ENCODE results near the gene GLIS1. TPM values are rescaled to one million over a fixed set of nuclear protein-coding genes. Genes with fewer than 3 reads are reported as not detected.
A peak's percentile ranks its signal among the peaks of the same experiment; 100 is the strongest.

Gene GLIS1
- total RNA-seq, 1 donor from 2014 or later, result 17.4 TPM

DNA sequence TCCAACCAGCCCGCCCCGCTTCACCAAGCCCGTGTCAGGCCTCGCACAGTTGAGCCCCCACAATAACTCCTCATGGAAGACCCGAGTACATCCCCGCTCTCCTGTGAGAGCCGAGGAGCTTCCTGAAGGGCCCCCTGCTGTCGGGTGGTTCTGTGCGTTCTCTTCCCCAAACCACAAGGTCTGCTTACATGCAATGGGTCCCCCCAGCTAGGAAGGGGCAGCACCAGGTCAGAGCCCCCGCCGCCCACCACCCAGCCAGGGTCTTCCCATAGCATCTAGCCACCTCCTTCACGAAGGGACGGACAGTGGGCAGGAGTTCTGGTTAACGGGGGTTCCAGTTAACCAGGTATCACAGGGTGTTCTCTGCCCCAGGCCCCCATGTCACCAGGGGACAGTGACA lies 51.5 kb downstream of the GLIS1 start:
- Mint-ChIP-seq H3K9me3 (ENCODE audit: low read depth) (no peaks in the 10 kb centered on the region), H3K4me3 (ENCODE audit: unreplicated experiment) (peak overlapping the region; percentile 16), H3K27ac (ENCODE audit: unreplicated experiment) (peak overlapping the region; percentile 95), H3K36me3 (ENCODE audit: low read depth) (no peaks in the 10 kb centered on the region), H3K27me3 (ENCODE audit: low read depth) (no peaks in the 10 kb centered on the region), H3K4me1 (ENCODE audit: low read depth) (peaks cover 94% of the 10 kb centered on the region)
- TF ChIP-seq, protein P1, sequence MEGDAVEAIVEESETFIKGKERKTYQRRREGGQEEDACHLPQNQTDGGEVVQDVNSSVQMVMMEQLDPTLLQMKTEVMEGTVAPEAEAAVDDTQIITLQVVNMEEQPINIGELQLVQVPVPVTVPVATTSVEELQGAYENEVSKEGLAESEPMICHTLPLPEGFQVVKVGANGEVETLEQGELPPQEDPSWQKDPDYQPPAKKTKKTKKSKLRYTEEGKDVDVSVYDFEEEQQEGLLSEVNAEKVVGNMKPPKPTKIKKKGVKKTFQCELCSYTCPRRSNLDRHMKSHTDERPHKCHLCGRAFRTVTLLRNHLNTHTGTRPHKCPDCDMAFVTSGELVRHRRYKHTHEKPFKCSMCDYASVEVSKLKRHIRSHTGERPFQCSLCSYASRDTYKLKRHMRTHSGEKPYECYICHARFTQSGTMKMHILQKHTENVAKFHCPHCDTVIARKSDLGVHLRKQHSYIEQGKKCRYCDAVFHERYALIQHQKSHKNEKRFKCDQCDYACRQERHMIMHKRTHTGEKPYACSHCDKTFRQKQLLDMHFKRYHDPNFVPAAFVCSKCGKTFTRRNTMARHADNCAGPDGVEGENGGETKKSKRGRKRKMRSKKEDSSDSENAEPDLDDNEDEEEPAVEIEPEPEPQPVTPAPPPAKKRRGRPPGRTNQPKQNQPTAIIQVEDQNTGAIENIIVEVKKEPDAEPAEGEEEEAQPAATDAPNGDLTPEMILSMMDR (IDR thresholded peaks at IDR 0.05), result no peak
- no peak for DNase-seq (ENCODE audit: low spot score)

- Mint-ChIP-seq H3K27me3 (ENCODE audit: low read depth) (no peaks in the 10 kb centered on the region), H3K36me3 (ENCODE audit: low read depth) (no peaks in the 10 kb centered on the region), H3K4me3 (ENCODE audit: unreplicated experiment) (no peak overlapping the region), H3K9me3 (ENCODE audit: low read depth) (no peaks in the 10 kb centered on the region), H3K4me1 (ENCODE audit: low read depth) (peaks cover 94% of the 10 kb centered on the region), H3K27ac (ENCODE audit: unreplicated experiment) (peak overlapping the region; percentile 95)
- DNase-seq (ENCODE audit: low spot score), result no peak
- TF ChIP-seq, protein P1 (IDR thresholded peaks at IDR 0.05), result no peak
Observed at GRCh38 chr1:53686965-53687267, 52.0 kb downstream of the GLIS1 start.

DNA sequence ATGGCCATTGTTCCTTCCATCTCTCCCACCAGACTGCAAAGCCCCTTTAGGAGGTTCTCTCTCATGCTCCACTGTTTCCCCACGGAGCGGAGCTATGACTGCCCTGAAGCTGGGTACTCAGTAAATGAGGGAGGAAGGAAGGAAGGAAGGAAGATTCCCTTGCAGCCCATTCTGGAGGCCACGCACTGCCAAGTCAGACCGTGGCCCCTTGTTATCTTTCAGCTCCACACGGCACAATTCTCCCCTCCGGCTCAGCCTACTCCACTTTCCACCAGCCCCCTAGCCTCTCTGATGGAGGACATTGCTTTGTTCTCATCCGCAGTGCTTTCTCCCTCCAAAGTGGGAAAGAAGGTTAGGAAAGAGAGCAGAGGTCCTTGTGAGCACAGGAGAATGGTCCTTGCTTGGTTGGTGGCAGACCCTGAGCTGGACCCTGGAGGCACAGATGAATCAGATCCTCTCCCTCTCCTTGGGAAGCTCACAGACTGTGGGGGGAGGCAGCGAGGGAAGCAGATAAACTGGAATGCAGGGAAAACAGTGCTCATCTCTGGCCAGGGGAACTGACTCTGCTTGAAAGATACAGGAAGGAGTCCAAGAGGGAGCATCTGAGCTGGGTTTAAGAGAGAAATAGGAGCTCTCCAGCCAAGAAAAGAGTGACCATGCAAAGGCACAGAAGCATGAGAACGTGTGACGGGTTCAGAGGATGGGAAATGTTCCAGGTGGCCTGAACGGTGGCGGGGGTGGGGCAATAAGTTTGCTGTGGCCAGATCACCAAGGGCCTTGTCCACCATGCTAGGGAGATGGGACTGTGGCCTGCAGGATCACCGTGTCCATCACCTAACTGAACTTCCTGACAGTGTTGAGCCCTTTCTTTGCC lies 52.6 kb downstream of the GLIS1 start:
- H3K9me3 Mint-ChIP-seq (ENCODE audit: low read depth), result no peaks in the 10 kb centered on the region
- no peaks in the 10 kb centered on the region for H3K36me3 Mint-ChIP-seq (ENCODE audit: low read depth)
- peaks cover 91% of the 10 kb centered on the region for H3K4me1 Mint-ChIP-seq (ENCODE audit: low read depth)
- no peaks in the 10 kb centered on the region for H3K27me3 Mint-ChIP-seq (ENCODE audit: low read depth)
- peak overlapping the region; percentile 95 for H3K27ac Mint-ChIP-seq (ENCODE audit: unreplicated experiment)
- TF ChIP-seq, protein P1 (IDR thresholded peaks at IDR 0.05), result no peak
- H3K4me3 Mint-ChIP-seq (ENCODE audit: unreplicated experiment), result peak overlapping the region; percentile 73
- no peak for DNase-seq (ENCODE audit: low spot score)

DNA sequence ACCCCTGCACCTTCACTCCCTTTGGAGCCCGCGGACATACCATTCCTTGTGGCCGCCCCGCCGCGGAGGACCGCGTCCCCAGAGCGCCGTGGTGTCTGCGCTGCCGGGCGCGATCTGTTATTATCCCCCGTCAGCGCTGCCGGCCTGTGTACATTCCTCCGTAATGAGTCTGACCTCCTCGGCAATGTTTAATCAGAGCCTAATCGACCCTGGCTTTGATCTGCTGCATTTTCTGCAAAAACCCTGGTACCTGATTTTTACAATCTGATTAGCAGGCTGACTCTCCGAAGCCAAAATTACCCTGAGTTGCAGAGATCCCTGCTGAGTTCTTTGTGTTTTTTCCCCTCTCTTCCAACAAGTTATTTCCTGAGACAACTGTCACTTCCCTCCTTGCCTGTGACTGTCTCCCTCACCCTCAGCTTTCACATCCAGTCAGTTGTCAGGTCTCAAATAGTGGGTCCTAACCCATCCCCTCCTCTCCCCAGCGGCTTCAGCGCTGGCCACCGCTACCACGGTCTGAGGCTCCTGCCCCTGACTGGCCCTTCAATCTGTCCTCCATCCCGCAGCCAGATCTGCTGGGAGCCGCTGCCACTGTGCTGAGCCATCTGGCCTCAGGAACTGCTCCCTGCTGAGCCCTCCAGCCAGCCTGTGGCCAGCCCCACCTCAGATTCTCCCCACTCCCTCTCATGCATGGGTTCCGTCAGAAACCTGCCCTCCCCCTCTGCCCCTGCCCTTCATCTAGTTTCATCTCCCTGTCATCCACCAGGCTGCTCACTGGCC lies 53.5 kb downstream of the GLIS1 start:
- Mint-ChIP-seq H3K4me1 (ENCODE audit: low read depth) (peaks cover 88% of the 10 kb centered on the region), H3K27ac (ENCODE audit: unreplicated experiment) (peak overlapping the region; percentile 95), H3K9me3 (ENCODE audit: low read depth) (no peaks in the 10 kb centered on the region), H3K4me3 (ENCODE audit: unreplicated experiment) (peak overlapping the region; percentile 73), H3K36me3 (ENCODE audit: low read depth) (no peaks in the 10 kb centered on the region), H3K27me3 (ENCODE audit: low read depth) (no peaks in the 10 kb centered on the region)
- TF ChIP-seq, protein P1 (IDR thresholded peaks at IDR 0.05), result no peak
- no peak for DNase-seq (ENCODE audit: low spot score)

GRCh38 chr1:53684741-53685140 lies 54.2 kb downstream of the GLIS1 start:
- Mint-ChIP-seq H3K9me3 (ENCODE audit: low read depth) (no peaks in the 10 kb centered on the region), H3K36me3 (ENCODE audit: low read depth) (no peaks in the 10 kb centered on the region), H3K4me1 (ENCODE audit: low read depth) (peaks cover 84% of the 10 kb centered on the region), H3K4me3 (ENCODE audit: unreplicated experiment) (peak overlapping the region; percentile 73), H3K27me3 (ENCODE audit: low read depth) (no peaks in the 10 kb centered on the region), H3K27ac (ENCODE audit: unreplicated experiment) (peak overlapping the region; percentile 95)
- DNase-seq (ENCODE audit: low spot score), result no peak
- TF ChIP-seq, protein P1 (IDR thresholded peaks at IDR 0.05), result no peak
